ENCODE data around the gene CHIA.

GRCh38 chr1:111253876-111254275 lies 36.8 kb upstream of the CHIA start:
- TF ChIP-seq CTCF (IDR thresholded peaks at IDR 0.05; ENCODE audit: poor library complexity) = no peak
- TF ChIP-seq EZH2phosphoT487 (IDR thresholded peaks at IDR 0.05; ENCODE audit: low read depth, severe bottlenecking, unreplicated experiment) = no peak

Data from hepatocyte (in vitro differentiated cells).